Measurements from ENCODE around the gene XYLT1.

The XYLT1 gene

DNA sequence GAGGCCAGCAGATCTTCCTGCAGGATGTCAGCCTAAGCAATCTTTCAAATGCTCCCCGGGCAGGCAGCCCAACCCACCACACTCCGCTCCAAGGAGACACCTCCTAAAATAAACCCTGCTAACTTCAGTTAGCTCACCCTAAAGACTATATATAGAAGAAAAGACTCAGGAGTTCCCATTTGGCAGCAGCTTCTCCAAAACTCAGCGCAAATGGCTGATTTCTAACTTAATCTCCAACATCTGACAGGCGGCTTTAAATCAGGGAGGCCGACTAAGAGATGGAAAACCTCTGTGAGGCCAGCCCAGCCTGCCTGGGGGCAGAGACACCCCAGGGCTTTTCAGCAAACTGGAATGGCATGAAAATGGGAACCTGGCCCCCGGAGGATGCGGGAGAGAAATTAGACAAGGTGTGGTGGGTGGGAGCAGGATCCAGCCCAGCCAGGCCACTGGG is 91.6 kb downstream of the XYLT1 start:
- DNase-seq (ENCODE audit: low read depth): no peak
- H3K4me3 ChIP-seq (ENCODE audit: low read depth, low read length): no peak overlapping the region
- TF ChIP-seq, protein P1, sequence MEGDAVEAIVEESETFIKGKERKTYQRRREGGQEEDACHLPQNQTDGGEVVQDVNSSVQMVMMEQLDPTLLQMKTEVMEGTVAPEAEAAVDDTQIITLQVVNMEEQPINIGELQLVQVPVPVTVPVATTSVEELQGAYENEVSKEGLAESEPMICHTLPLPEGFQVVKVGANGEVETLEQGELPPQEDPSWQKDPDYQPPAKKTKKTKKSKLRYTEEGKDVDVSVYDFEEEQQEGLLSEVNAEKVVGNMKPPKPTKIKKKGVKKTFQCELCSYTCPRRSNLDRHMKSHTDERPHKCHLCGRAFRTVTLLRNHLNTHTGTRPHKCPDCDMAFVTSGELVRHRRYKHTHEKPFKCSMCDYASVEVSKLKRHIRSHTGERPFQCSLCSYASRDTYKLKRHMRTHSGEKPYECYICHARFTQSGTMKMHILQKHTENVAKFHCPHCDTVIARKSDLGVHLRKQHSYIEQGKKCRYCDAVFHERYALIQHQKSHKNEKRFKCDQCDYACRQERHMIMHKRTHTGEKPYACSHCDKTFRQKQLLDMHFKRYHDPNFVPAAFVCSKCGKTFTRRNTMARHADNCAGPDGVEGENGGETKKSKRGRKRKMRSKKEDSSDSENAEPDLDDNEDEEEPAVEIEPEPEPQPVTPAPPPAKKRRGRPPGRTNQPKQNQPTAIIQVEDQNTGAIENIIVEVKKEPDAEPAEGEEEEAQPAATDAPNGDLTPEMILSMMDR (IDR thresholded peaks at IDR 0.05; ENCODE audit: low read depth, low read length, missing control alignments): no peak

DNA sequence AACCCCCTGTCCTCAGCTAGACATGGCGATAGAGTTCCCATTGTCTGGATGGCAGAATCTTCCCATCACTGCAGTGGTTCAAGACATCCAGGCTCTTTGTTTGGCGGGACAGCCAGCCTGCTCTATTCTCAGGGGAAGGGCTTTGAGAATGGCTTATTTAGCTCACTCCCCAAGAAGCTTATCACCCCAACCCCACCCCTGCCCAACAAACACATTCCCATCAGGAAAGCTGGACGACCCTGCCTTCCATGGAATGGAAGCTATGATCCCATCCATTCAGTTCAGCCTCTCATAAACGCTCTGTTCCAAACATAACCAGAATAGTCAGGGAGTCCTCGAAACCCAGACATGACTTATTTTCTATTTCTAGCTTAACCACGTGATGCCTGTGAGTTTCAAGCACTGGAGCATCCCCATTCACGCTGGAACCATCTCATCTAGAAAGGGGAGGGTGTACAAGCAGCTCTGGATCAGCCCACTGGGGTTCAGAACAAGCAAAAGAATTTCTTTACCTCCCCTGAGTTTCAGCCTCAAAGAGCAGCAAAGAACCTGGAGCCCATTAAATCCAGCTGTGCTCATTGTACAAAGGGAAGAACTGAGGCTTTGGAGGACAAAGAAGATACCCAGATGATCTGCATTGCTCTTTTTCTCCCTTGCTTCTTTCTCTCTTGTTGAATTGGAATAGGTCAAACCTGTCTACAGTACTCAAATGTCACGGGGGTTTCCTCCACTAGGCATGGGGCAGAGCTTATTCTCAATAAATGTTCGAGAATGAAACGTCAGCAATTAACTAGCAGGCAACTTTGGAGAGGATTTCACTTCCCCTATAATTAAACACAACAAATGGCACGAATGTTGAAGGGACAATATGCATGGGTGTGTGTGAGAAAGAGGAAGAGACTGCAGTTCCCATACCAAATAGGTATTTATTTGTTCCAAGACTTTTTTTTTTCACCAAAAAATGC is 93.1 kb downstream of the XYLT1 start:
- H3K4me3 ChIP-seq (ENCODE audit: low read depth, low read length): no peak overlapping the region
- TF ChIP-seq, protein P1 (IDR thresholded peaks at IDR 0.05; ENCODE audit: low read depth, low read length, missing control alignments): no peak
- peak; percentile 53 for DNase-seq (ENCODE audit: low read depth)

DNA sequence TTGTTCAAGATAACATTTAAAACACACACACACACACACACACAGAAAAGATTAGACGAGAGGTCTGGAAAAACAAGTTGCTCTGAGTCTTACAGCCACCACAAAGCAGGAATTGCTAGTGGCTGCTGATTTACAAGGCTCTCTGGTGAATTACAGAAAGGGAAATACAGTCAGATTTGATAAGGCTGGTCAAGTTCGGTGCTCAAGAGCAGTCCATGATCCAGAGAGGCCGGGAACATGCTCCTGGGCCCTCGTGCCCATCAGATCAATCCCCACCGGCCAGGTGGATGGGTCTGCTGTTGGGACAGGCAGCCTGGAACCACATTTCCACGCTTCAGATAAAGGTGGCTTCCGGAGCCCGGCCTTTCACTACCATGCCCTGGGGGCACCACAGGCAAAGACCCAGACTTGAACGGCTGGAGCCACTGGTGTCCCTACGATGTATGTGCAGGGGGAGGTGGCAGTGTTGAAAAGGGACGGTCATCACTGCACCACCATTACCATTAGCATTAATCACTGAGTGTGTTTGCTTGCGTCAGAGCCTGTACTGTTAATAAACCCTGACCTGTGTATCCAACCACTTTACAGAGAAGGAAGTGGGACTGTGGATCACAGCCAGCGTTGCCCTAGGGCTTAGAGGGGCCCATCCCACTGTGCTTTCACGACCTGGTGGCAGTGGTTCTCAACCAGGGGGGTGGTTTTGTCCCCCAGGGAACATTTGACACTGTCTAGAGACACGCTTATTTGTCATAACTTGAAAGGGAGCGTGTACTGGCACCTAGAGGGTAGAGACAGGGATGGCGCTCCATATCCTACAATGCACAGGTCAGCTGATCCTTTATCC is 95.1 kb downstream of the XYLT1 start:
- no peak overlapping the region for H3K4me3 ChIP-seq (ENCODE audit: low read depth, low read length)
- no peak for DNase-seq (ENCODE audit: low read depth)
- TF ChIP-seq, protein P1 (IDR thresholded peaks at IDR 0.05; ENCODE audit: low read depth, low read length, missing control alignments): peak; percentile 20

DNA sequence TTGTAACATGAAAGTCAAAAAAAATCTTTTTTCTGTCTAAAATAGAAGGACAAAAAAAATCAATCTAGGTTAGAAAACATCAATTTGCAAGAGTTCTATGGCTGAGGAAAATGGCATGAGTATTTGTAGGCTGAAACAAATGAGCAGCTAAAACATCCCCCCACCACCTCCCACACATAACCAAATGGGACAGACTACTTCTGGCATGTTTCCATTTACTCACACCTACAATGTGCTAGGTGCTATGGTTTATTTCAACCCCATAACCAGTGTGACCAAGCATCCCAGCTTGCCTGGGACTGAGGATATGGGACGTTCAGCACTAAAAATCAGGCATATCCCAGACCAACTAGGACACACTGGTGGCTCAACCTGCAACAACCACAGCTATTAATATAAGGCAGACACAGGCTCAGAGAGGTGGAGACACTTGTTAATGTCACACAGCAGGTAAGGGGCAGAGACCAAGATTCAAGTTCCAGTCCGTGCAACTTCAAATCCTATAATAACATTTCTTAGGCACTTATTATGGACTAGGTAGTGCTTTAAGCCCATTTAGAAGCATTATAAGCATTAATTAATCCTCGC is 96.0 kb downstream of the XYLT1 start:
- H3K4me3 ChIP-seq (ENCODE audit: low read depth, low read length): no peak overlapping the region
- TF ChIP-seq, protein P1 (IDR thresholded peaks at IDR 0.05; ENCODE audit: low read depth, low read length, missing control alignments): no peak
- peak; percentile 30 for DNase-seq (ENCODE audit: low read depth)

DNA sequence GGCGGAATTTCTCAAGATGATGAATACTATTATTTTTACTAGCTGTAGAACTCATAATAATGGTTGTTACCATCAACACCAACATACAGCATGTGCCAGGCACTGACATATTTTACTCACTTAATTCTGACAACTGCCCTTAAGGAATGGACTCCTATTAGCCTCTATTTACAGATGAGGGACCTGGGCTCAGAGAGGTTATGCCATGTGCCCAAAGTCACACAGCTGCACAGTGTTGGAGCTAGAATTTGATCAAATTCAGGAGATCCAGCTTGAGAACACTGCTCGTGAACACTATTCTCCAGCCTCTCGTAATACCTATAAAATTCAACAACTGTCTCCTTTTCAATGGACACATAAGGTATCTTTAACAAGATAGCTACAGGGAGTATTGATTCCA is 97.2 kb downstream of the XYLT1 start:
- no peak overlapping the region for H3K4me3 ChIP-seq (ENCODE audit: low read depth, low read length)
- TF ChIP-seq, protein P1 (IDR thresholded peaks at IDR 0.05; ENCODE audit: low read depth, low read length, missing control alignments): no peak
- no peak for DNase-seq (ENCODE audit: low read depth)

DNA sequence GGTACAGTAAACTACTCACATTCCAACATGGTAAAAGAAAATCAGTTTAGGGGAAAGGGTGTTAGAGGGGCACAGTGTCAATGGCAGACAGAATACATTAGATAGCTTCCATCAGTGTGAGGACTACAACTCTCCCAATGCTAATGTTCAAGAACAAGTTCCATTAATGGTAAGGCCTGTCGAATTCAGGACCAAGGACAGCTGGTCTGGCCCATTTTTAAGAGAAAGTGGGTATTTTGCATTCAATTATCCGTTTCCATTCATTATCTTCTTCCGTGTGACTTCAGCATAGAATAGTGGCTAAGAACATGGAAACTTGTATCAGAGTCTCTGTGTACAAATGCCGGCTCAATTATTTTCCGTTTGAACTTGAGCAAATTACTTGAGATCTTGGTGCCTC is 98.4 kb downstream of the XYLT1 start:
- TF ChIP-seq, protein P1 (IDR thresholded peaks at IDR 0.05; ENCODE audit: low read depth, low read length, missing control alignments): no peak
- no peak for DNase-seq (ENCODE audit: low read depth)
- H3K4me3 ChIP-seq (ENCODE audit: low read depth, low read length): no peak overlapping the region
